Prostate gland (tissue), 2 donors: Measurements from ENCODE around the gene ATP6V1B1.

ENCODE experiments used
- POLR2A ChIP-seq: fragments of 450-650 bp; IDR thresholded peaks from one replicate; pipeline ENCODE4 v1.6.1; 2016; ENCODE audit warnings: antibody characterized with exemption, mild to moderate bottlenecking
- POLR2AphosphoS5 ChIP-seq: sonication (generic); formaldehyde crosslinking; IDR thresholded peaks from one replicate; pipeline ENCODE4 v1.6.1; 2017; ENCODE audit warnings: antibody characterized with exemption
- TF ChIP-seq, protein P1 (sequence below), 4 experiments: fragments of 200-600 bp in 2 of 4; fragments of 450-650 bp in 2 of 4; sonication (generic) in 2 of 4; IDR thresholded peaks; 1 replicate in 3 of 4; 2 replicates in 1 of 4; pipeline ENCODE4 v1.5.1; 2016 to 2019; ENCODE audit warnings: antibody characterized with exemption in 4 of 4, mild to moderate bottlenecking in 2 of 4, moderate library complexity in 2 of 4

- TF ChIP-seq, protein P1, sequence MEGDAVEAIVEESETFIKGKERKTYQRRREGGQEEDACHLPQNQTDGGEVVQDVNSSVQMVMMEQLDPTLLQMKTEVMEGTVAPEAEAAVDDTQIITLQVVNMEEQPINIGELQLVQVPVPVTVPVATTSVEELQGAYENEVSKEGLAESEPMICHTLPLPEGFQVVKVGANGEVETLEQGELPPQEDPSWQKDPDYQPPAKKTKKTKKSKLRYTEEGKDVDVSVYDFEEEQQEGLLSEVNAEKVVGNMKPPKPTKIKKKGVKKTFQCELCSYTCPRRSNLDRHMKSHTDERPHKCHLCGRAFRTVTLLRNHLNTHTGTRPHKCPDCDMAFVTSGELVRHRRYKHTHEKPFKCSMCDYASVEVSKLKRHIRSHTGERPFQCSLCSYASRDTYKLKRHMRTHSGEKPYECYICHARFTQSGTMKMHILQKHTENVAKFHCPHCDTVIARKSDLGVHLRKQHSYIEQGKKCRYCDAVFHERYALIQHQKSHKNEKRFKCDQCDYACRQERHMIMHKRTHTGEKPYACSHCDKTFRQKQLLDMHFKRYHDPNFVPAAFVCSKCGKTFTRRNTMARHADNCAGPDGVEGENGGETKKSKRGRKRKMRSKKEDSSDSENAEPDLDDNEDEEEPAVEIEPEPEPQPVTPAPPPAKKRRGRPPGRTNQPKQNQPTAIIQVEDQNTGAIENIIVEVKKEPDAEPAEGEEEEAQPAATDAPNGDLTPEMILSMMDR (IDR thresholded peaks at IDR 0.05) = no peak
- TF ChIP-seq POLR2AphosphoS5 (no peak), POLR2A (no peak)
Measured at GRCh38 chr2:70987386-70987785, 51.7 kb downstream of the ATP6V1B1 start.
